GM10266 (cell line): ENCODE measurements around the gene ARHGAP6.
"Not testable (repeated sequence)": the region's sequence is repeated elsewhere in the genome, so short reads cannot be mapped to it uniquely, and the experiment has no call there.

Experiments used
- DNase-seq: peaks from one replicate; pipeline ENCODE4 v3.0.0; 2012; ENCODE audit errors: extremely low spot score
- CTCF ChIP-seq: IDR thresholded peaks from 2 replicates; pipeline ENCODE4 v1.5.1; 2012; ENCODE audit warnings: mild to moderate bottlenecking, low read depth; ENCODE audit not compliant: control insufficient read depth, insufficient read depth; ENCODE audit errors: missing control alignments

ARHGAP6 gene

GRCh38 chrX:11363069-11363594 is 302.6 kb downstream of the ARHGAP6 start:
- TF ChIP-seq CTCF: no peak

GRCh38 chrX:11361666-11362065 is 304.1 kb downstream of the ARHGAP6 start:
- not testable (repeated sequence) for DNase-seq

More at GRCh38 chrX:11363069-11363594, 302.6 kb downstream of the ARHGAP6 start:
- DNase-seq: peak; percentile 6

- DNase-seq: not testable (repeated sequence)
Measured at GRCh38 chrX:11355944-11356343, 309.8 kb downstream of the ARHGAP6 start.

GRCh38 chrX:11355259-11355909 is 310.3 kb downstream of the ARHGAP6 start:
- no peak for TF ChIP-seq CTCF
- DNase-seq: no peak

- no peak for DNase-seq
- no peak for TF ChIP-seq CTCF
Measured at GRCh38 chrX:11352296-11352741, 313.4 kb downstream of the ARHGAP6 start.

GRCh38 chrX:11351375-11352295 is 314.1 kb downstream of the ARHGAP6 start:
- DNase-seq: no peak
- TF ChIP-seq CTCF: no peak

- no peak for TF ChIP-seq CTCF
- no peak for DNase-seq
Measured at GRCh38 chrX:11349661-11350337, 315.9 kb downstream of the ARHGAP6 start.
